Activated B cell treated with CpG ODN at 0.5 μM for 24 hours (primary cell): Measurements from ENCODE around the gene DDX3X. TPM values are rescaled to one million over a fixed set of nuclear protein-coding genes. Genes with fewer than 3 reads are reported as not detected.
"Not testable (repeated sequence)": the region's sequence is repeated elsewhere in the genome, so short reads cannot be mapped to it uniquely, and the experiment has no call there.

Experiments used
- ATAC-seq: fragments of 200-7000 bp; cut with Tn5 transposase; one replicate; pipeline ENCODE4 v1.10.0; 2021; ENCODE audit warnings: low read depth, mild to moderate bottlenecking, moderate library complexity
- CTCF ChIA-PET: fragments of 350-600 bp; sonication (Branson Sonifier 250); formaldehyde crosslinking; loops from one replicate; lab custom pipeline; 2021; ENCODE audit warnings: antibody characterized with exemption; lab: Charles Lee
- POLR2A ChIA-PET: fragments of 350-600 bp; sonication (Branson Sonifier 250); formaldehyde crosslinking; loops from one replicate; lab custom pipeline; 2021; ENCODE audit warnings: antibody characterized with exemption; lab: Charles Lee
- DNase-seq: peaks from one replicate; pipeline ENCODE4 v3.0.0; 2022
- H3K27ac Mint-ChIP-seq: one replicate; pipeline ENCODE4 v1.8.0; 2020; ENCODE audit warnings: mixed read lengths
- H3K27me3 Mint-ChIP-seq: one replicate; pipeline ENCODE4 v1.8.0; 2021; ENCODE audit warnings: mixed read lengths
- H3K36me3 Mint-ChIP-seq: one replicate; pipeline ENCODE4 v1.8.0; 2021; ENCODE audit warnings: low read depth, mixed read lengths
- H3K4me1 Mint-ChIP-seq: one replicate; pipeline ENCODE4 v1.8.0; 2021; ENCODE audit warnings: mixed read lengths
- H3K4me3 Mint-ChIP-seq: one replicate; pipeline ENCODE4 v1.8.0; 2020; ENCODE audit warnings: mild to moderate bottlenecking, mixed read lengths
- H3K9me3 Mint-ChIP-seq: one replicate; pipeline ENCODE4 v1.8.0; 2020; ENCODE audit warnings: mixed read lengths
- intact Hi-C: fragments of 100-400 bp; cut with micrococcal nuclease; formaldehyde crosslinking; loops from one replicate; pipeline ENCODE4 v1.15.1; 2024
- total RNA-seq: library from RNA; stranded (reverse); gene quantifications from 2 replicates; pipeline ENCODE4 v1.2.3, GENCODE V29; 2022
- TF ChIP-seq, protein P1 (sequence below): fragments of 200-600 bp; IDR thresholded peaks from one replicate; pipeline ENCODE4 v1.8.0; 2022; ENCODE audit warnings: antibody characterized with exemption, mild to moderate bottlenecking

DDX3X gene
- total RNA-seq, 1 donor from 2014 or later = 247 TPM

DNA sequence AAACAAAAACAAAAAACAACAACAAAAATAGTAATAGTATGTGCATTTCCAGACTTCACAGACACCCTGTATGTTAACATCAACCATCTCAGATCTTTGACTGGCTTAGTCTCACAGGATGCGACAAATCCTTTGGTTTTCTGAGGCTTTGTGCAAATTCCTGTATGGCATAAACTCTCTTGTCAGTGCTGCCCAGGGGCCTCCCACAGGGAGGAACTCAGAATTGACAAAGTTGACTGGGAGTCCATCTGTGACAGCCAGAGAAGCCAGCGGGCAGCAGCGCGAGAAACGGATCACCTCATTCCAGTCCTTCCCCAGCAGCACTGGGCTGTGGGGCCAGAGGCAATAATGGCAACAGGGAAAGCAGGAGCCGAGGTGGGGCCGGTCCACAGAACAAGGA is 19.1 kb upstream of the DDX3X start:
- Mint-ChIP-seq H3K27ac (no peak overlapping the region), H3K27me3 (no peaks in the 10 kb centered on the region), H3K4me1 (no peaks in the 10 kb centered on the region), H3K36me3 (no peaks in the 10 kb centered on the region), H3K4me3 (no peak overlapping the region), H3K9me3 (no peaks in the 10 kb centered on the region)
- TF ChIP-seq, protein P1, sequence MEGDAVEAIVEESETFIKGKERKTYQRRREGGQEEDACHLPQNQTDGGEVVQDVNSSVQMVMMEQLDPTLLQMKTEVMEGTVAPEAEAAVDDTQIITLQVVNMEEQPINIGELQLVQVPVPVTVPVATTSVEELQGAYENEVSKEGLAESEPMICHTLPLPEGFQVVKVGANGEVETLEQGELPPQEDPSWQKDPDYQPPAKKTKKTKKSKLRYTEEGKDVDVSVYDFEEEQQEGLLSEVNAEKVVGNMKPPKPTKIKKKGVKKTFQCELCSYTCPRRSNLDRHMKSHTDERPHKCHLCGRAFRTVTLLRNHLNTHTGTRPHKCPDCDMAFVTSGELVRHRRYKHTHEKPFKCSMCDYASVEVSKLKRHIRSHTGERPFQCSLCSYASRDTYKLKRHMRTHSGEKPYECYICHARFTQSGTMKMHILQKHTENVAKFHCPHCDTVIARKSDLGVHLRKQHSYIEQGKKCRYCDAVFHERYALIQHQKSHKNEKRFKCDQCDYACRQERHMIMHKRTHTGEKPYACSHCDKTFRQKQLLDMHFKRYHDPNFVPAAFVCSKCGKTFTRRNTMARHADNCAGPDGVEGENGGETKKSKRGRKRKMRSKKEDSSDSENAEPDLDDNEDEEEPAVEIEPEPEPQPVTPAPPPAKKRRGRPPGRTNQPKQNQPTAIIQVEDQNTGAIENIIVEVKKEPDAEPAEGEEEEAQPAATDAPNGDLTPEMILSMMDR = no peak
- CTCF ChIA-PET = no interaction called here
- POLR2A ChIA-PET = no interaction called here
- intact Hi-C loops = no loop called here
- ATAC-seq = no peak
- no peak for DNase-seq

DNA sequence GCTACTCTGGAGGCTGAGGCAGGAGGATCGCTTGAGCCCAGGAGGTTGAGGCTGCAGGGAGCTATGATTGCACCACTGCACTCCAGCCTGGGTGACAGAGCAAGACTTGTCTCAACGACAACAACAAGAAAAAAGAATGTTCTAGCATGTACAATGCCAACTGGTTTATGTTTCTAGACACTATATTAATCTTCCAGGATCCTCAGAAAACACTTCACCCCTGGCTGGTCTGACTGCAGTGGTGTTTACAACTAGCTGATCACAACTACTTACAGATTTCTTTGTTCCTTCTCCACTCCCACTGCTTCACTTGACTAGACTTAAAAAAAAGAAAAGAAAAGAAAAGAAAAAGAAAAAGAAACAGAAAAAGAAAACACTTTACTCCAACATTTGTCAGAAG is 17.7 kb upstream of the DDX3X start:
- POLR2A ChIA-PET, H3K27me3 Mint-ChIP-seq, H3K9me3 Mint-ChIP-seq, H3K27ac Mint-ChIP-seq, CTCF ChIA-PET, intact Hi-C loops, H3K36me3 Mint-ChIP-seq, H3K4me3 Mint-ChIP-seq, H3K4me1 Mint-ChIP-seq, ATAC-seq, DNase-seq: not testable (repeated sequence)

DNA sequence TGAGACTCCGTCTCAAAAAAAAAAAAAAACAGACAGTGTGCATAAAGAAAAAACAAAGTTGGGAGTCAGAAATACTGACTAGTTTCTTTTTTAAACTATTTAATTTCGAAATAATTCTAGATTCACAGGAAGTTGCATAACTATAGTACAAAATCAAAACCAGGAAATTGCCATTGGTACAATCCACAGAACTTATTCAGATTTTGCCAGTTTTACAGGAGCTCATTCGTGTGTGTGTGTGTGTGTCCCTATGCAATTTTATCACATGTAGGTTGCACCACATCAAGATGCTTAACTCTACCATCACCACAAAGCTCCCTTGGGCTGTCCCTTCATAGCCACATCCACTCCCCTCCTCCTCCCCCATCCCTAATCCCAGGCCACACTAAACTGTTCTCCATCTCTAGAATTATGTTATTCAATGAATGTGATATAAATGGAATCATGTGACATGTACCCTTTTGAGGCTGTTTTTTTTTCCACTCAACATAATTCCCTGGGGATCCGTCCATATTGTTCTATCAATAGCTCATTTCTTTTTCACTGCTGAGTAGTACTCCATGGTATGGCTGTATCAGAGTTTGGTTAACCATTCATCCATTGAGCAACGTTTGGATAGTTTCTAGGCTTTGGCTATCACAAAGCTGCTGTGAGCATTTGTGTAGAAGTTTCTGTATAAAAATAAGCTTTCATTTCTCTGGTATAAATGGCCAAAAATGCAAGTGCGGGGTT is 16.3 kb upstream of the DDX3X start:
- ChIA-PET POLR2A (no interaction called here), CTCF (no interaction called here)
- H3K27ac Mint-ChIP-seq = no peak overlapping the region
- H3K27me3 Mint-ChIP-seq = no peaks in the 10 kb centered on the region
- TF ChIP-seq, protein P1 = no peak
- DNase-seq (no peak), ATAC-seq (no peak)
- intact Hi-C loops = no loop called here
- no peaks in the 10 kb centered on the region for H3K36me3 Mint-ChIP-seq
- no peaks in the 10 kb centered on the region for H3K9me3 Mint-ChIP-seq
- H3K4me3 Mint-ChIP-seq = no peak overlapping the region
- H3K4me1 Mint-ChIP-seq = no peaks in the 10 kb centered on the region

DNA sequence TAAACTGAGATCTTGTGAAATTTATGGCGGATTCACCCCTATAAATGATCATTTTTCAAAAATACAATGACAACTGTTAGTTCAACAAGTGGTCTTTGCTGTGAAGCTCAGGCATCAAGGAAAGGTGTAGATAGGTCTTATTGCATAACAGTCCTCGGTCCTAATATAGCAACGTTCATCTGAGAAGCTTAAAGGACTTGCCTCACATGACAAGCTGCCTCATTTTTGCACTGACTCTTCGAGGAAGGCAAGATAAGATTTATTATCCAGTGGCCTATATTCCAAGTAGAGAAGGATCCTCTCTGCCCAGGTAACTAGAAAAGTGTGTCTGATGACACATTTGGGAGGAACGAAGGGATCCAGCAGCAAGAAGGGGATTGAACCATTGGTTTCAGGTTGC is 13.6 kb upstream of the DDX3X start:
- Mint-ChIP-seq H3K9me3 (no peaks in the 10 kb centered on the region), H3K4me3 (no peak overlapping the region), H3K27ac (no peak overlapping the region), H3K27me3 (no peaks in the 10 kb centered on the region), H3K4me1 (no peaks in the 10 kb centered on the region), H3K36me3 (no peaks in the 10 kb centered on the region)
- POLR2A ChIA-PET = no interaction called here
- CTCF ChIA-PET = no interaction called here
- ATAC-seq (no peak), DNase-seq (no peak)
- TF ChIP-seq, protein P1 = no peak
- intact Hi-C loops = no loop called here

DNA sequence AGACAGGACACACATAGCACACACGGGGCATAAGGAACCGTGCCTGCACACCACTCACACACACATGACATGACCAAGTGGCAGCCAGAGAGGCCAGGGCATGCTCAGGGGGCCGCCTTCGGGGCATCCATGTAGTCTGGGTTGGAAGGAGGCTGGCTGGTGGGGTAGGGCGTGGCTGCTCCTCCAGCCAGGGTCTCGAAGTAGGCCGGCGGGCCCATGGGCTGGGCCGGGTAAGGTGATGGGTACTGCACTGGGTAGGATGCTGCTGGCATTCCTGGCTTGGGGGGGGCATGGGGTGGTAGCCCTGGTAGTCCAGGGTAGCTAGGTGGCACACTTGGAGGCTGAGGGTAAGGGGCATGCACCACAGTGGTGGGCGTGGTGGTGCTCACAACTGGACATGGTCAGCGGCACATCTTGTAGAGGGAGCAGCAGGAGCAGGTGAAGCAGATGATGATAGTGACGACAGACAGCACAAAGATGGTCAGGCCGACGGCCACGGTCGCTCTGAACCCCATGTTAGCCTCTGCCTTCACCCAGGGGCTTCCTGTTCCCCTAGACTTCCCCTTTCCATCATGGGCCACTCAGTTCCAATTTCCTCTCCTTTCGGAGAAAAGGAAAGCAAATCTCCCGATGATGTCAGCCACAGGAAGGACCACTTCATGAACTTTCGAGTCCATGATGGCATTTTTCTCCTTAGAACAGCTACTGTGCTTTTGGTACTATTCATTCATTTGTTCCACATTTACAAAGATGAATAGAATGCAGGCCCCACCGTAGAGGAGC is 10.9 kb upstream of the DDX3X start:
- Mint-ChIP-seq H3K27ac (no peak overlapping the region), H3K9me3 (no peaks in the 10 kb centered on the region), H3K27me3 (no peaks in the 10 kb centered on the region), H3K4me3 (no peak overlapping the region), H3K4me1 (no peaks in the 10 kb centered on the region), H3K36me3 (no peaks in the 10 kb centered on the region)
- TF ChIP-seq, protein P1 = no peak
- CTCF ChIA-PET = no interaction called here
- POLR2A ChIA-PET = no interaction called here
- ATAC-seq = no peak
- intact Hi-C loops = no loop called here
- no peak for DNase-seq
